ENCODE results near the gene RASGRP3. TPM values are rescaled to one million over a fixed set of nuclear protein-coding genes. Genes with fewer than 3 reads are reported as not detected.

The RASGRP3 gene
- total RNA-seq, 1 donor from 2014 or later = 0.58 TPM

- no peak for DNase-seq (ENCODE audit: low spot score in 2 of 2, unreplicated experiment in 2 of 2)
- H3K27me3 Mint-ChIP-seq (ENCODE audit: low read depth) = peaks cover 14% of the 10 kb centered on the region
Observed at GRCh38 chr2:33491441-33492084, 15.1 kb downstream of the RASGRP3 start.

GRCh38 chr2:33492399-33493134 is 16.1 kb downstream of the RASGRP3 start:
- Mint-ChIP-seq H3K36me3 (no peaks in the 10 kb centered on the region), H3K27me3 (ENCODE audit: low read depth) (peaks cover 14% of the 10 kb centered on the region), H3K9me3 (peaks cover 2% of the 10 kb centered on the region), H3K4me1 (peaks cover 9% of the 10 kb centered on the region), H3K4me3 (no peak overlapping the region), H3K27ac (no peak overlapping the region)
- TF ChIP-seq CTCF (IDR thresholded peaks at IDR 0.05; ENCODE audit: unreplicated experiment) = no peak
- no peak for DNase-seq (ENCODE audit: low spot score in 2 of 2, unreplicated experiment in 2 of 2)

More at GRCh38 chr2:33491441-33492084, 15.1 kb downstream of the RASGRP3 start:
- peaks cover 1% of the 10 kb centered on the region for H3K36me3 Mint-ChIP-seq
- H3K9me3 Mint-ChIP-seq = peaks cover 11% of the 10 kb centered on the region
- peaks cover 8% of the 10 kb centered on the region for H3K4me1 Mint-ChIP-seq
- TF ChIP-seq CTCF (IDR thresholded peaks at IDR 0.05; ENCODE audit: unreplicated experiment) = no peak
- no peak overlapping the region for H3K27ac Mint-ChIP-seq
- no peak overlapping the region for H3K4me3 Mint-ChIP-seq

GRCh38 chr2:33494155-33494779 is 17.8 kb downstream of the RASGRP3 start:
- H3K9me3 Mint-ChIP-seq = no peaks in the 10 kb centered on the region

GRCh38 chr2:33494877-33495641 is 18.6 kb downstream of the RASGRP3 start:
- TF ChIP-seq CTCF (IDR thresholded peaks at IDR 0.05; ENCODE audit: unreplicated experiment) = no peak
- H3K36me3 Mint-ChIP-seq = no peaks in the 10 kb centered on the region
- H3K27ac Mint-ChIP-seq = no peak overlapping the region
- no peak overlapping the region for H3K4me3 Mint-ChIP-seq
- H3K9me3 Mint-ChIP-seq = no peaks in the 10 kb centered on the region
- H3K4me1 Mint-ChIP-seq = peaks cover 9% of the 10 kb centered on the region
- DNase-seq (ENCODE audit: low spot score in 2 of 2, unreplicated experiment in 2 of 2) = no peak
- H3K27me3 Mint-ChIP-seq (ENCODE audit: low read depth) = peaks cover 22% of the 10 kb centered on the region

More at GRCh38 chr2:33494155-33494779, 17.8 kb downstream of the RASGRP3 start:
- Mint-ChIP-seq H3K4me1 (peaks cover 9% of the 10 kb centered on the region), H3K36me3 (no peaks in the 10 kb centered on the region), H3K27me3 (ENCODE audit: low read depth) (peaks cover 18% of the 10 kb centered on the region), H3K4me3 (no peak overlapping the region), H3K27ac (no peak overlapping the region)
- no peak for TF ChIP-seq CTCF (IDR thresholded peaks at IDR 0.05; ENCODE audit: unreplicated experiment)
- DNase-seq (ENCODE audit: low spot score in 2 of 2, unreplicated experiment in 2 of 2) = no peak

GRCh38 chr2:33495683-33496082 is 19.2 kb downstream of the RASGRP3 start:
- Mint-ChIP-seq H3K36me3 (no peaks in the 10 kb centered on the region), H3K27me3 (ENCODE audit: low read depth) (peaks cover 24% of the 10 kb centered on the region), H3K9me3 (no peaks in the 10 kb centered on the region), H3K4me3 (no peak overlapping the region), H3K27ac (no peak overlapping the region), H3K4me1 (peaks cover 9% of the 10 kb centered on the region)
- no peak for DNase-seq (ENCODE audit: low spot score in 2 of 2, unreplicated experiment in 2 of 2)
- no peak for TF ChIP-seq CTCF (IDR thresholded peaks at IDR 0.05; ENCODE audit: unreplicated experiment)
